ENCODE data around the gene ST6GALNAC5.

The ST6GALNAC5 gene

GRCh38 chr1:76939050-76939816 lies 72.0 kb downstream of the ST6GALNAC5 start:
- Histone ChIP-seq H3K9ac (ENCODE audit: low read depth, low read length, poor library complexity, severe bottlenecking) (no peak overlapping the region), H3F3A (ENCODE audit: low read depth) (no peaks in the 10 kb centered on the region), H3K79me2 (ENCODE audit: insufficient read depth, low read length) (no peaks in the 10 kb centered on the region), H3K4me1 (ENCODE audit: insufficient read depth, low read length, poor library complexity, severe bottlenecking) (no peaks in the 10 kb centered on the region), H3K9me3 (ENCODE audit: insufficient read depth, low read depth, low read length) (no peaks in the 10 kb centered on the region), H4K20me1 (ENCODE audit: insufficient read depth, low read length, poor library complexity, severe bottlenecking) (no peaks in the 10 kb centered on the region), H2AFZ (ENCODE audit: low read length) (no peak overlapping the region), H3K27me3 (ENCODE audit: insufficient read depth, low read length, poor library complexity, severe bottlenecking) (no peaks in the 10 kb centered on the region), H3K36me3 (ENCODE audit: insufficient read depth, low read length) (no peaks in the 10 kb centered on the region), H3K4me3 (ENCODE audit: low read length, poor library complexity, severe bottlenecking) (no peak overlapping the region), H3K9me2 (replicated peaks; ENCODE audit: low read depth, low read length) (no peaks in the 10 kb centered on the region), H3K4me2 (ENCODE audit: low read depth, low read length, poor library complexity, severe bottlenecking) (no peak overlapping the region)
- TF ChIP-seq EZH2phosphoT487 (IDR thresholded peaks at IDR 0.05; ENCODE audit: borderline replicate concordance), result no peak
- TF ChIP-seq CTCF (conservative IDR thresholded peaks at IDR 0.05; ENCODE audit: low read length), result no peak

GRCh38 chr1:76939817-76940216 lies 72.5 kb downstream of the ST6GALNAC5 start:
- H3K9ac ChIP-seq (ENCODE audit: low read depth, low read length, poor library complexity, severe bottlenecking), result no peak overlapping the region
- H3K9me2 ChIP-seq (replicated peaks; ENCODE audit: low read depth, low read length), result no peaks in the 10 kb centered on the region
- TF ChIP-seq CTCF (conservative IDR thresholded peaks at IDR 0.05; ENCODE audit: low read length) (no peak), EZH2phosphoT487 (IDR thresholded peaks at IDR 0.05; ENCODE audit: borderline replicate concordance) (no peak)
- H3K36me3 ChIP-seq (ENCODE audit: insufficient read depth, low read length), result no peaks in the 10 kb centered on the region
- no peaks in the 10 kb centered on the region for H4K20me1 ChIP-seq (ENCODE audit: insufficient read depth, low read length, poor library complexity, severe bottlenecking)
- H3K4me3 ChIP-seq (ENCODE audit: low read length, poor library complexity, severe bottlenecking), result no peak overlapping the region
- H3K9me3 ChIP-seq (ENCODE audit: insufficient read depth, low read depth, low read length), result no peaks in the 10 kb centered on the region
- no peaks in the 10 kb centered on the region for H3K79me2 ChIP-seq (ENCODE audit: insufficient read depth, low read length)
- no peaks in the 10 kb centered on the region for H3K27me3 ChIP-seq (ENCODE audit: insufficient read depth, low read length, poor library complexity, severe bottlenecking)
- H3K4me2 ChIP-seq (ENCODE audit: low read depth, low read length, poor library complexity, severe bottlenecking), result no peak overlapping the region
- H2AFZ ChIP-seq (ENCODE audit: low read length), result no peak overlapping the region
- H3F3A ChIP-seq (ENCODE audit: low read depth), result no peaks in the 10 kb centered on the region
- no peaks in the 10 kb centered on the region for H3K4me1 ChIP-seq (ENCODE audit: insufficient read depth, low read length, poor library complexity, severe bottlenecking)

GRCh38 chr1:76940571-76941335 lies 73.5 kb downstream of the ST6GALNAC5 start:
- no peaks in the 10 kb centered on the region for H3K9me3 ChIP-seq (ENCODE audit: insufficient read depth, low read depth, low read length)
- H3F3A ChIP-seq (ENCODE audit: low read depth), result no peaks in the 10 kb centered on the region
- no peak overlapping the region for H3K9ac ChIP-seq (ENCODE audit: low read depth, low read length, poor library complexity, severe bottlenecking)
- no peaks in the 10 kb centered on the region for H3K79me2 ChIP-seq (ENCODE audit: insufficient read depth, low read length)
- H3K4me3 ChIP-seq (ENCODE audit: low read length, poor library complexity, severe bottlenecking), result no peak overlapping the region
- no peaks in the 10 kb centered on the region for H3K27me3 ChIP-seq (ENCODE audit: insufficient read depth, low read length, poor library complexity, severe bottlenecking)
- no peaks in the 10 kb centered on the region for H4K20me1 ChIP-seq (ENCODE audit: insufficient read depth, low read length, poor library complexity, severe bottlenecking)
- no peak overlapping the region for H3K4me2 ChIP-seq (ENCODE audit: low read depth, low read length, poor library complexity, severe bottlenecking)
- H3K36me3 ChIP-seq (ENCODE audit: insufficient read depth, low read length), result no peaks in the 10 kb centered on the region
- no peak for TF ChIP-seq CTCF (conservative IDR thresholded peaks at IDR 0.05; ENCODE audit: low read length)
- no peak for TF ChIP-seq EZH2phosphoT487 (IDR thresholded peaks at IDR 0.05; ENCODE audit: borderline replicate concordance)
- no peaks in the 10 kb centered on the region for H3K4me1 ChIP-seq (ENCODE audit: insufficient read depth, low read length, poor library complexity, severe bottlenecking)
- H2AFZ ChIP-seq (ENCODE audit: low read length), result no peak overlapping the region
- H3K9me2 ChIP-seq (replicated peaks; ENCODE audit: low read depth, low read length), result no peaks in the 10 kb centered on the region
